ENCODE data around the gene RGMB.

- TF ChIP-seq CTCF (IDR thresholded peaks at IDR 0.05) (no peak), POLR2AphosphoS5 (IDR thresholded peaks at IDR 0.05) (no peak)
These were observed 21.8 kb downstream of the RGMB start for GRCh38 chr5:98795243-98795642.

All from gastroesophageal sphincter (tissue), 3 donors.